Measurements from ENCODE around the gene GOLGA6L2. TPM values are rescaled to one million over a fixed set of nuclear protein-coding genes. Genes with fewer than 3 reads are reported as not detected.
"Not testable (repeated sequence)": the region's sequence is repeated elsewhere in the genome, so short reads cannot be mapped to it uniquely, and the experiment has no call there.

The GOLGA6L2 gene
- polyA plus RNA-seq, 10 donors: not detected

- not testable (repeated sequence) for DNase-seq
Measured at GRCh38 chr15:23425327-23425726, 21.7 kb downstream of the GOLGA6L2 start.

- DNase-seq: no peak
Measured at GRCh38 chr15:23424111-23424904, 22.7 kb downstream of the GOLGA6L2 start.

GRCh38 chr15:23422946-23423708, 23.9 kb downstream of the GOLGA6L2 start:
- no peak for DNase-seq

- peak in 1 of 3 donors; percentile 4 for DNase-seq
Measured at GRCh38 chr15:23422099-23422945, 24.7 kb downstream of the GOLGA6L2 start.

- peak in 2 of 3 donors; percentile 3 to 16 for DNase-seq
Measured at GRCh38 chr15:23420806-23421575, 26.1 kb downstream of the GOLGA6L2 start.

- DNase-seq: no peak
Measured at GRCh38 chr15:23416349-23417276, 30.4 kb downstream of the GOLGA6L2 start.

- DNase-seq: not testable (repeated sequence)
Measured at GRCh38 chr15:23415866-23416265, 31.2 kb downstream of the GOLGA6L2 start.

GRCh38 chr15:23415321-23415865, 31.6 kb downstream of the GOLGA6L2 start:
- DNase-seq: no peak

- not testable (repeated sequence) for DNase-seq
Measured at GRCh38 chr15:23412881-23413600, 34.0 kb downstream of the GOLGA6L2 start.

- DNase-seq: no peak
Measured at GRCh38 chr15:23411841-23412240, 35.2 kb downstream of the GOLGA6L2 start.

GRCh38 chr15:23403550-23403949, 43.5 kb downstream of the GOLGA6L2 start:
- DNase-seq: no peak

- no peak for DNase-seq
Measured at GRCh38 chr15:23402544-23402943, 44.5 kb downstream of the GOLGA6L2 start.

- no peak for DNase-seq
Measured at GRCh38 chr15:23402140-23402539, 44.9 kb downstream of the GOLGA6L2 start.

GRCh38 chr15:23401627-23402026, 45.4 kb downstream of the GOLGA6L2 start:
- DNase-seq: no peak

GRCh38 chr15:23399207-23399606, 47.8 kb downstream of the GOLGA6L2 start:
- DNase-seq: not testable (repeated sequence)

- not testable (repeated sequence) for DNase-seq
Measured at GRCh38 chr15:23398357-23398756, 48.7 kb downstream of the GOLGA6L2 start.

- DNase-seq: no peak
Measured at GRCh38 chr15:23397779-23398178, 49.3 kb downstream of the GOLGA6L2 start.

- DNase-seq: no peak
Measured at GRCh38 chr15:23395832-23396231, 51.2 kb downstream of the GOLGA6L2 start.

Data from muscle of back (tissue), 11 donors.